Stimulated activated effector memory CD8-positive, alpha-beta T cell treated with anti-CD3 and anti-CD28 coated beads, Interleukin-12 subunit alpha, Interleukin-12 subunit beta, amount 100 ng/mL, for 72 hours (primary cell): ENCODE results near the gene DPEP3.
A peak's percentile ranks its signal among the peaks of the same experiment; 100 is the strongest.
"Not testable (repeated sequence)": the region's sequence is repeated elsewhere in the genome, so short reads cannot be mapped to it uniquely, and the experiment has no call there.

Experiments
- ATAC-seq: fragments of 150-1000 bp; cut with Tn5 transposase; 2 replicates; pipeline ENCODE4 v1.10.0; 2021
- DNase-seq, 2 donors: peaks; one replicate each; pipeline ENCODE4 v3.0.0; 2021 to 2022; ENCODE audit warnings: low spot score in 2 of 2
- H3K27ac Mint-ChIP-seq: one replicate; pipeline ENCODE4 v1.8.0; 2022; ENCODE audit warnings: mild to moderate bottlenecking, mixed read lengths
- H3K36me3 Mint-ChIP-seq: one replicate; pipeline ENCODE4 v1.8.0; 2022; ENCODE audit warnings: mild to moderate bottlenecking, mixed read lengths
- H3K4me1 Mint-ChIP-seq: one replicate; pipeline ENCODE4 v1.8.0; 2022; ENCODE audit warnings: mixed read lengths
- H3K4me3 Mint-ChIP-seq: one replicate; pipeline ENCODE4 v1.8.0; 2022; ENCODE audit warnings: mild to moderate bottlenecking, mixed read lengths
- H3K9me3 Mint-ChIP-seq: one replicate; pipeline ENCODE4 v1.8.0; 2022; ENCODE audit warnings: mixed read lengths

Gene DPEP3

GRCh38 chr16:67979955-67980678 is at the start of gene DPEP3:
Gene DPEP3 (minus strand): TSS chr16:67980499. CDS start chr16:67980380, 119 bp downstream.
- ATAC-seq, result no peak

GRCh38 chr16:68028996-68029395 is 48.7 kb upstream of the DPEP3 start:
- H3K36me3 Mint-ChIP-seq, result peaks cover 48% of the 10 kb centered on the region
- ATAC-seq (no peak), DNase-seq (no peak)
- no peak overlapping the region for H3K4me3 Mint-ChIP-seq
- no peak overlapping the region for H3K27ac Mint-ChIP-seq
- H3K9me3 Mint-ChIP-seq, result no peaks in the 10 kb centered on the region
- peaks cover 19% of the 10 kb centered on the region for H3K4me1 Mint-ChIP-seq

More at GRCh38 chr16:67979955-67980678, at the start of gene DPEP3:
- H3K4me3 Mint-ChIP-seq, result no peak within 1 kb of the TSS
- H3K9me3 Mint-ChIP-seq, result no peaks in the 10 kb centered on the region
- peaks cover 20% of the 10 kb centered on the region for H3K4me1 Mint-ChIP-seq
- H3K36me3 Mint-ChIP-seq, result no peaks in the 10 kb centered on the region
- no peak within 1 kb of the TSS for H3K27ac Mint-ChIP-seq
- DNase-seq, result no peak

DNA sequence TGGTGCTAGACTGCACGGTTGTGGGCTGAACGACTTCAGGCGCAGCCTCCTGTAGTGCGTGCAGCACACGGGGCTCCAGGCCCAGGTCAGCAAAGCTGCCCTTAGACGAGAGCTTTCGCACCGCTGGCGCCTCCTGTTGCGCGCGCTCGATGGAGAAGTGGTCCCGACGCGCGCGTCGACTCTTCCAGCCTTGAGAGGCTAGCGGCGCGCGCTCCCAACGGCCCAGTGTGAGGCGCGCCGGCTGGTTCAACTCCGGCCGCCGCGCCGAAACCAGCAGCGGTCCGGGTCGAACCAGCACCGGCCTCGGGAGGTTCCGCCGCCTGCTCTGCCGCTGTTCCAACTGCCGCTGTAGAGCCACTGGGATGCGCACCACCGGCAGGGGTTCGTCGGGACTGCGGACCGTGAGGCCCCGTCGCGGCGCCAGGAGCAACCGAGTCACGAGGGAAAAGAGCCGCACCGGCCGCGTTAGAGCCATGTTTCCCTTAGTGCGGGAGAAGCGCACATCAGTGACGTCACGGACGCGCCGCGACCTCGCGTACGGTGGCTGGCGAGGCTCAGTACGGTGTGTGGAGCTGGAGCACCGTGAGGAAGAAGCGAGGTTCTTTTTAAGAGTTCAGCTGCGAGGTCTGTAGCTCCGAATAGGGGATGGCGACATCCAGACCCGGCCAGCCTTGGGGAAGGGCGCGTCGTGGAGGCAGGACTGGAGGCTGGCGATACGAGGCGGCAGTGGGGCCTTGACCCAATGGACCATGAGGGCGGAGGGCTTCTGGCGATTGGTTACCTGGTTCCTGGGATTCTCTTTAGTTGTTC is 42.6 kb upstream of the DPEP3 start, which contains the start of the genes DDX28 and DUS2:
DDX28 (minus strand) TSS at position 505 of the 810 bp plus-strand sequence; CDS start at position 475, 30 bp downstream.
DUS2 (plus strand) TSS at position 557 of the 810 bp plus-strand sequence. CDS start 14,740 bp downstream, outside the sequence.
- ATAC-seq (peak; percentile 98), DNase-seq (peak; percentile 95 to 97)
- Mint-ChIP-seq H3K4me3 (peak within 1 kb of the TSS; percentile 94), H3K36me3 (peaks cover 53% of the 10 kb centered on the region), H3K4me1 (peaks cover 33% of the 10 kb centered on the region), H3K27ac (peak within 1 kb of the TSS; percentile 98), H3K9me3 (no peaks in the 10 kb centered on the region)

- H3K4me3 Mint-ChIP-seq, result peak overlapping the region; percentile 94
- H3K36me3 Mint-ChIP-seq, result peaks cover 47% of the 10 kb centered on the region
- H3K9me3 Mint-ChIP-seq, result no peaks in the 10 kb centered on the region
- ATAC-seq (no peak), DNase-seq (no peak)
- H3K27ac Mint-ChIP-seq, result peak overlapping the region; percentile 98
- H3K4me1 Mint-ChIP-seq, result peaks cover 28% of the 10 kb centered on the region
These were observed 42.0 kb upstream of the DPEP3 start for GRCh38 chr16:68022278-68022727.

DNA sequence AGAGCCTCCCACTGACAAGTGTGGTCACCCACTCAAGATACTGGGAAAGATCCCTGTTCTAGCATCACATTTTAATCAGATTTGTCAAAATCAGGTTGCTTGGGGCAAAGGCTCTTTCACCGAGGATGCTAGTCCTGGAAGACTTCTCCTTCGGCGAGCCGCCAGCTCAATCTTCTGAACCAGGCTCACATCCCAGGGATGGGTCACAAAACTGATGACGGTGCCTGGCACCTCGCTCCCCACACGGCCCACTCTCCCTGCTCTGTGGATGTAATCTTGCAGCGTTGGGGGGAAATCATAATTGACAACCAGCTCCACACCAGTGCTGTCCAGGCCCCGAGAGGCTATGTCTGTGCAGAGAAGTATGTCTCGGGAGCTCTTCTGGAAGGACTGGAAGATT is 41.2 kb upstream of the DPEP3 start:
- H3K4me1 Mint-ChIP-seq, result peaks cover 28% of the 10 kb centered on the region
- ATAC-seq (no peak), DNase-seq (no peak)
- peak overlapping the region; percentile 94 for H3K4me3 Mint-ChIP-seq
- no peaks in the 10 kb centered on the region for H3K9me3 Mint-ChIP-seq
- H3K27ac Mint-ChIP-seq, result peak overlapping the region; percentile 98
- H3K36me3 Mint-ChIP-seq, result peaks cover 39% of the 10 kb centered on the region

GRCh38 chr16:68019167-68019680 is 38.9 kb upstream of the DPEP3 start:
- no peak for DNase-seq
- no peak for ATAC-seq
- no peak overlapping the region for H3K27ac Mint-ChIP-seq
- no peaks in the 10 kb centered on the region for H3K9me3 Mint-ChIP-seq
- H3K4me3 Mint-ChIP-seq, result no peak overlapping the region
- H3K36me3 Mint-ChIP-seq, result peaks cover 31% of the 10 kb centered on the region
- H3K4me1 Mint-ChIP-seq, result peaks cover 28% of the 10 kb centered on the region

DNA sequence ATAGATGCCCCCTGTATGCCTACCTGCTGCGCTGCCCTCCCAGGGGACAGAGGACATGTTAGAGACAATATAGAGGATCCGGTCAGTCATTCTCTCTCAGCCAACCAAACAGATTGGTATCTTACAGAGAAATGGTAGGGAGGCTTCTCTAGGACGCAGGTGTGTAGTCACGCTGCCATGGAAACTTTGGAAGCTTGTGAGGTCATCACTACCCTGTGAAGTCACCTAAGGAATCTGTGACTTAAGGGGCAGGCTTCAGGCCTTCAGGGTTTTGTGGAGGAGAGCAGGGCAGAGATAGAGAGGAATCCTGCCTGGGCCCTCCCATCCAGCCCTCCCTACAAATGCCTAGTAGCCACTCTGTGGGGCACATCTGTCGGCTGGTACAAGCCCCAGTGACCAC is 35.4 kb upstream of the DPEP3 start, which contains the start of gene DPEP2NB:
DPEP2NB (minus strand) TSS at position 231 of the 400 bp plus-strand sequence; CDS start at position 90, 141 bp downstream.
- DNase-seq (no peak), ATAC-seq (no peak)
- no peaks in the 10 kb centered on the region for H3K36me3 Mint-ChIP-seq
- H3K4me1 Mint-ChIP-seq, result peaks cover 6% of the 10 kb centered on the region
- H3K4me3 Mint-ChIP-seq, result no peak within 1 kb of the TSS
- H3K27ac Mint-ChIP-seq, result peak within 1 kb of the TSS; percentile 43
- H3K9me3 Mint-ChIP-seq, result no peaks in the 10 kb centered on the region

DNA sequence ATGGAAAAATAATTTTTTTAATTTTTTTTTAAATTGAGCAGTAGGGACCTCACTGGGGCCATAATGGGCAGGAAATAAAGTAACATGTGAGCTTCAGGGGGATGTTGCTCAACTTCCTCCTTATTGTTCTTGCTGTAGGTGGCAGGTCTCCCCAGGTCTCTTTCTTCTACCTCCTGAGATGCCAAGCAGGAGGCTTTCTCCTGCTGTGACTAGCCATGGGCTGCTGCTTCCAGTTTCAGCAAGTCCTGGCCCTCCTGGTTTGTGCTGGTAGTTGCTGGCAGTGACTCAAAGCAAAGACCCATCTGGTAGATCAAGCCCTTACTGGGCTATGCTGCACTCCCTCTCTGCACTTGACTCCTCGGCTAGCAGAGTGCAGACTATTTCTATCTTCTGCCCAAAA is 33.1 kb upstream of the DPEP3 start:
- Mint-ChIP-seq H3K36me3 (no peaks in the 10 kb centered on the region), H3K4me3 (no peak overlapping the region), H3K9me3 (no peaks in the 10 kb centered on the region), H3K27ac (peak overlapping the region; percentile 68), H3K4me1 (peaks cover 14% of the 10 kb centered on the region)
- no peak for DNase-seq
- no peak for ATAC-seq

DNA sequence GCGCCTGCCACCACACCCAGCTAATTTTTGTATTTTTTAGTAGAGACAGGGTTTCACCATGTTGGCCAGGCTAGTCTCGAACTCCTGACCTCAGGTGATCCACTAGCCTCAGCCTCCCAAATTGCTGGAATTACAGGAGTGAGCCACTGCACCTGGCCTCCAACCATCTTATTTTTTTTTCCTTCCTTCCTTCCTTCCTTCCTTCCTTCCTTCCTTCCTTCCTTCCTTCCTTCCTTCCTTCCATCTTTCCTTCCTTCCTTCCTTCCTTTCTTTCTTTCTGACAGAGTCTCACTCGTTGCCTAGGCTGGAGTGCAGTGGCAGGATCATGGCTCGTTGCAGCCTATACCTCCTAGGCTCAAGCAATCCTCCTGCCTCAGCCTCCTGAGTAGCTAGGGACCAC is 29.6 kb upstream of the DPEP3 start:
- Mint-ChIP-seq H3K4me1 (peaks cover 26% of the 10 kb centered on the region), H3K27ac (peak overlapping the region; percentile 21)
- H3K4me3 Mint-ChIP-seq, H3K36me3 Mint-ChIP-seq, H3K9me3 Mint-ChIP-seq, DNase-seq, ATAC-seq: not testable (repeated sequence)

GRCh38 chr16:68009157-68009735 is 28.9 kb upstream of the DPEP3 start:
- Mint-ChIP-seq H3K4me3 (no peak overlapping the region), H3K36me3 (no peaks in the 10 kb centered on the region), H3K27ac (peak overlapping the region; percentile 21), H3K9me3 (no peaks in the 10 kb centered on the region), H3K4me1 (peaks cover 26% of the 10 kb centered on the region)
- no peak for DNase-seq
- ATAC-seq, result no peak

DNA sequence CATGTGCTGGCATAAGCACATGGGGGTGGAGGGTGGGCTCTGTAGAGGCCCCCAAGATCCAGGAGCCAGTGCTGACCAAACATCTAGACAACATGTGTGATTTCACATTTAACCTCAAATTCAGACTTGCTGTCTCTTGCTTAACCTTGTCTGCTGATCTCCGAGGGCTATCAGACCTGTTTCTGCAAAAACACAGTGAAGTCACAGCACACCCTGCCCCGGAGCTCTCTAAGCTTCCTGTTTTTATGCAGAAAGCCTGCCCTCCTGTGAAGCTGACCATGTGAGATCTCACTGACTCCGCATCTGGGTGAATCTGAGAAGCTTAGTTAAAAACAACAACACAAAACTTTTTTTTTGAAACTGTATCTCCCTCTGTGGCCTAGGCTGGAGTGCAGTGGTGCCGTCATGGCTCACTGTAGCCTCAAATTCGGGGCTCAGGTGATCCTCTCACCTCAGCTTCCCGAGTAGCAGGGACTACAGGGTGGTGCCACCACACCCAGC is 25.5 kb upstream of the DPEP3 start:
- Mint-ChIP-seq H3K27ac (peak overlapping the region; percentile 95), H3K9me3 (no peaks in the 10 kb centered on the region), H3K36me3 (no peaks in the 10 kb centered on the region), H3K4me1 (peaks cover 20% of the 10 kb centered on the region), H3K4me3 (peak overlapping the region; percentile 34)
- ATAC-seq (peak; percentile 85), DNase-seq (no peak)

DNA sequence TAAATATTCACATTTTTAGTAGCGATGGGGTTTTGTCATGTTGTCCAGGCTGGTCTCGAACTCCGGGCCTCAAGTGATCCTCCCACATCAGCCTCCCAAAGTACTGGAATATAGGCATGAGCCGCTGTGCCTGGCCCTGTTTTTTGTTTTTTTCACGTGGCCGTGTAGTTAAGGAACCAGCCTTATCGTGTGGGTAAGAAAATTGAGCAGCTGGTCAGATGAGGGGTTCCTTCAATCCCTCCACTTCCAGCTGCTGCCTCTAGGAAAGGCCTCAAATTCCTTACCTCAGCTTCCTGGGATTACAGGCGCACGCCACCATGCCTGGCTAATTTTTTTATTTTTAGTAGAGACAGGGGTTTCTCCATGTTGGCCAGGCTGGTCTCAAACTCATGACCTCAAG is 24.9 kb upstream of the DPEP3 start:
- peaks cover 22% of the 10 kb centered on the region for H3K4me1 Mint-ChIP-seq
- peak overlapping the region; percentile 95 for H3K27ac Mint-ChIP-seq
- no peak overlapping the region for H3K4me3 Mint-ChIP-seq
- no peaks in the 10 kb centered on the region for H3K9me3 Mint-ChIP-seq
- H3K36me3 Mint-ChIP-seq, result no peaks in the 10 kb centered on the region
- DNase-seq (no peak), ATAC-seq (no peak)

DNA sequence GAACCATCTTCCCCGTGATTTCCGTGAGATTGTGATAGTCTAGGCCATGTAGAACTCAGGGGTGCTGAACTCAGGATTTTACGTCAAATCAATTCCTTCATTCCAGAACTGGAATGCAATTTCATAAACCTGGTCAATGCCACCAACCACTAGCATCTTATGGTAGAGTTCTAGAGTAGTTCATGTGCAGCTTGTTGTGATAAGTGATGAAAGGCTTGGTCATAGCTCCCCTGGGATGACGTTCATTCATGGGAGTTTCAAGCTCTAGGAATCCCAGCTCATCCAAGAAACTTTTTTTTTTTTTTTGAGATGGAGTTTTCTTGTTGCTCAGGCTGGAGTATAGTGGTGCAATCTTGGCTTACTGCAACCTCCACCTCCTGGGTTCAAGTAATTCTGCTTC is 22.7 kb upstream of the DPEP3 start:
- Mint-ChIP-seq H3K4me3 (no peak overlapping the region), H3K36me3 (no peaks in the 10 kb centered on the region), H3K27ac (no peak overlapping the region), H3K4me1 (peaks cover 36% of the 10 kb centered on the region), H3K9me3 (no peaks in the 10 kb centered on the region)
- ATAC-seq, result no peak
- no peak for DNase-seq

DNA sequence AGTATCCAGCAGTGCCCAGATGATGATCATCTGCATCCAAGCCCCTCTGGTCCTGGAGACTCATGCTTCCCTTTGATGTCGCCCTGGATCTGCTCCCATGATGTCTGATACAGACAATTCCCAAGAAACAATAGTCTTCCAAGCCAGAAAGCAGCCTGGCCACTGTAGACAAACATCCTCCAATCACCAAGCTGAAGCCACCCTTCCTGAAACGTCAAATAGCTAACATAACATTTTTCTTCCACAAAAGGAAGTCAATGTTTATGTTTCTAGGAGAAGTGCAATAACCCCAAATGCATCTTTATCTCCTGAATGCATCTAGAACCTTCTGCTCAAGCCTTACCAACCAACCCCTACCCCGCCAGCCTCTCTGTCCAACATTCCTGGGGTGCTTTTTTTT is 20.2 kb upstream of the DPEP3 start:
- peak overlapping the region; percentile 91 for H3K27ac Mint-ChIP-seq
- DNase-seq, result no peak
- H3K4me3 Mint-ChIP-seq, result peak overlapping the region; percentile 69
- H3K4me1 Mint-ChIP-seq, result peaks cover 35% of the 10 kb centered on the region
- H3K9me3 Mint-ChIP-seq, result no peaks in the 10 kb centered on the region
- H3K36me3 Mint-ChIP-seq, result no peaks in the 10 kb centered on the region
- no peak for ATAC-seq

- DNase-seq, result no peak
- Mint-ChIP-seq H3K4me1 (peaks cover 38% of the 10 kb centered on the region), H3K9me3 (no peaks in the 10 kb centered on the region), H3K36me3 (no peaks in the 10 kb centered on the region), H3K27ac (peak overlapping the region; percentile 91), H3K4me3 (peak overlapping the region; percentile 69)
- peak; percentile 22 for ATAC-seq
These were observed 19.7 kb upstream of the DPEP3 start for GRCh38 chr16:67999985-68000384.
